Erythroblast (primary cell): Measurements from ENCODE around the gene STK24.

ENCODE experiments used
- DNase-seq, 2 experiments: peaks; one replicate each; lab custom pipeline; 2025; lab: John Stamatoyannopoulos, UW
- GATA1 ChIP-seq: IDR thresholded peaks from 2 replicates; pipeline ENCODE4 v1.6.1; 2011; ENCODE audit warnings: low read depth, mild to moderate bottlenecking, control low read depth, low read length, moderate library complexity
- POLR2A ChIP-seq: IDR thresholded peaks from 2 replicates; pipeline ENCODE4 v1.6.1; 2011; ENCODE audit warnings: mild to moderate bottlenecking, low read length

The STK24 gene

DNA sequence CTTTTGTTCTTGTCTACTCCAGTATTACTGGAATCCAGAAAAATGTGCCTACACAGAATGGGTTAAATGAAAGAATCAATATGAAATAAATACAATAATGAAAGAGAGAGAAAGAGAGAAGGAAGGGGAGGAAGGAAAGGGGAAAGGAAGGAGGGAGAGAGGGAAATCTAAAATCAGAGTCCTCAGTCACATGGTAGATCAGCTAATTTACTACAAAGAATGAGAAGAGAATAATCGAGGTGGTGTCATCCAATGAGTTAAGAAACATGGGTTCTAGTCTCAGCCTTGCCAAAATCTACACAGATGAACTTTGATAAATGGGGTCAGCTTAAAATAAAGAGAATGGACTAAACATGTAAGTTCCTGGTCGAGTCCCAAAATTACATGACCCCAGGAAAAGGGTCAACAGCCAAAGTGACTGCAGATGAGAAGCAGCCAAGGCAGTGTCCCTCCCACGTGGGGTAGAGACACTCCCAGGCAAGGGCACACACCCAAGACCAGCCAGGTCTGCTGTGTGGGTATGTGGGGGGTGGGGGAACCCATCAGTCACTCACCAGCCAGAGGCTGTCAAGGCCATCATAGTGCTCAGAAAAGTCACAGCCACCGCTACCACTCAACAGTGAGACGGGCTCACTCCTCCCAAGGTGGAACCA, 103.6 kb downstream of the STK24 start:
- DNase-seq, result no peak
- TF ChIP-seq POLR2A, result no peak
- no peak for TF ChIP-seq GATA1

DNA sequence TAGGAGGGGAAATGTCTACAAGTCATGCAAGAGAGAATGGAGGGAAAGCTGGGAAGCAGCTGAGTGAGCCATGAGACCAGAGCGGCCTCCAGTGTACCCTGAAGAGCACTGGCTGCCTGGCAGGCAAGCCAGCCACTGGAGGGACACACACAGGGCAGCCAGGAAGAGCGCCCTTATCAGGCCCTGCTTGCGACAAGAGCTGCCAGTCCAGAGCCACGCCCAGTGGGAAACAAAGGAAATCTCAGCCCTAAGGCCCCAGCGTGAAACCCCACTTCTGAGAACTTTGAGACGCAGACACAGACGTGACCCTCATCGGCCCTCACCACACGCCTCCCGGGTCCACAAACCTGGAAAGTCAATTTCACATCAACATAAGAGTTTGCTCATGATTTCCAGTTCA, 105.0 kb downstream of the STK24 start:
- TF ChIP-seq GATA1, result no peak
- TF ChIP-seq POLR2A, result no peak
- DNase-seq, result no peak

DNA sequence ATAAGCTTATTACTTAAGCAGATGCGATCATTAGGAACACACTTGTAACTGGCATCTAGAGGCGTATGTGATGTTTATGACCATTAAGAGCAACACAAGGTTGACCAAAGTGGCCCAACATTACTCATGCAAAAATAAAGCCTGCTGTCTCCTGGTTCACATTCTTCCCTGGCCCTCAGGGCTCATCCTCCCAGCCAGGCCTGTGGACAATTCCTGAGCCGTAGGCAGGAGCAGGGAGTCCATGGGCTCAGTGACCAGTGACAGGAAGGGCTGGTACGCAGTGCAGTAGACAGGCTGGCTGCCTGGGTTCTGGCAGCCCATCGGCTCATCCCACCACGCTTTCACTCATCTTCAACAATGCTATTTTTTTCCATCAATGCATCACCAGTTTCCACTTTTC, 106.0 kb downstream of the STK24 start:
- no peak for TF ChIP-seq GATA1
- no peak for TF ChIP-seq POLR2A
- no peak for DNase-seq

DNA sequence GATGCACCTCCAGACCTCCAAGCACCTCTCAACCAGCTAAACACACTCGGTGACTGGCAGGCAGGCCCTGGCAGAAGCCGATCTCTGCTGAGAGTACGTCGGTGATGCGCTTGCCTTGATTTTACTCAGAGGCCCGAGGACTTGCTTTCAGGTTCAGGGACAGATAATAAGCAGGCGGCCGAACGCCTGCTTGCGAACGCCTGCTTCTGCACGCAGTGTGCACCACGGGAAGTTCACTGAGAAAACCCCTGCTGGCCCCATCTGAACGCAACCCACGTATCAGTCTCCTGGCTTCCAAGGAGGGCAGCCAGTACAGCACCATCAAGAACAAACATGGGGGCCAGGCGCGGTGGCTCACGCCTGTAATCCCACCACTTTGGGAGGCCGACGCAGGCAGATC, 108.0 kb downstream of the STK24 start:
- TF ChIP-seq POLR2A (no peak), GATA1 (no peak)
- no peak for DNase-seq

DNA sequence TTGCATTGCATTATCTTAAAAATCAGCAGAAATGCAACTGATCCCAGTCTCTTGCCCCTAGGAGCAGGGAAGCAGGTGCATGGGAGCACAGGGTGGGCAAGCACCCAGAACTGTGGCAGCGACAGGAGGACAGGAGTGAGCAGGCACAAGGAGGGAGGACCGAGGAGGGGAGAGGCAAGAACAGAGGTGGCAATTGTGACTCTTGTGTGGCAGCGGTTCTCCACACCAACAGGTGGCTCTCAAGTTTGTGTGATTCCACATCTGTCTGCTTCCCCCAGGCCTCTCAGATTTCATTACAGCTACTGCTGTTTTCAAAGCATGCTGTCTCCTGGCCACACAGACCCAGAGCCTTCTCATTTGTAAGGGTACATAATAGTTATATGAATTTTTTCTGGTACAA, 108.5 kb downstream of the STK24 start:
- no peak for DNase-seq
- TF ChIP-seq GATA1 (no peak), POLR2A (no peak)

DNA sequence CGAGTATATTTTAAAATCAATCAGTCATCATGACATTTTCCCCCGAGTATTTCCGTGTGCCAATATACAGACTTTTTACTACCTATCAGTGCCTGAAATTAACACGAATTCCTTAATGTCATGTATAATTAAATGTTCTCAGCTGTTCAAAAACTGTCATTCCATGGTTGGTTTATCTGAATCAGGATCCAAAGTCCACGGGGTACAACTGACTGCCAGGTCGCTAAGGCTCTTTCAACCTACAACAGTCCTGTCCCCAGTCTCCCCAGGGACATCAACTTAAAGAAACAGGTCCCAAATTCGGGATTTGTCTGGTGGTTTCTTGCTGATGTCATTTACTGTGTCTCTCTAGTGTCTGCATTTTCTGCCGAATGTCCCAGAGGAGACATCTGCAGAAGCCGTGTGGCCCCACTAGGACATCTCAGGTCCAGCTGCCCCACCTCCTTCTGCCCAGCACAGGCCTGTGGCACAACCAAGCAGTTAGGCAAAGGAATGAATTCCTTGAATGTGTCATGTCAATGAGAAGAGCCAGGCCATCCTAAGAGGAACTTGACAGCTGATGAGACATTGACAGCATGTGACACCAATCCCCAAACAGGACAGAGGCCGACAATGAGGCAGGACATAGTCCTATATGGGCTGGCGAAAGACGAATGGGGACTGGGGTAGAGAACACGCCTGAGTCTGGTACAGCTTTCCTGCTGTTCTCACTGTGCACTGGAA, 109.5 kb downstream of the STK24 start:
- no peak for DNase-seq
- TF ChIP-seq GATA1, result no peak
- no peak for TF ChIP-seq POLR2A

DNA sequence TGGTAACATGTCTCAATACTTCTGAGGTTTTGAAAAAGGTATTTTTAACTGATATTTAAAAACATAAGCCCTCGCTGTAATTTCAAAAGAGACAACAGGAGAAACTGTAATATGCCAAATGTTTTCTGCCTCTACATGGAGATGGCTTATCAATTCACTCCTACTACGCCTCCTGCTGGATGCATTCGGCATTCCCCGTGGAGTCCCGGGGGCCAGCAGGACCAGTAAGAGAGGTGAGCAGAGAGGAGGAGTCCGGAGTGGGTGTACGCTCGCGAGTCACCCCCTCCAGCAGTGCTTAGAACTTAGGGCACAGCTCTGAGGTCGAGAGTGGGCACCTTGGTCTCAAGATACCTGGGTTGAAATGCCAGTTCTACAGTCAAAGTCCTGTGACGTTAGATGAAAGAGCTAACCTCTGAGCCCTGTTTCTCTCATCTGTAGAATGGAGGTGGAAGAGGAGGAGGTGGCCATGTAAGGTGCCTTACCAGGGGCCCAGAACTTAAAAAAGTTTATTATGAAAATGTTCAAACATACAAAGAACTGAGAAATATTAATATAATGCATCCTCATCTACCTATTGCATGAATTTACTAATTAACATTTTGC, 110.2 kb downstream of the STK24 start:
- peak; percentile 62 to 80 for DNase-seq
- no peak for TF ChIP-seq POLR2A
- TF ChIP-seq GATA1, result no peak

DNA sequence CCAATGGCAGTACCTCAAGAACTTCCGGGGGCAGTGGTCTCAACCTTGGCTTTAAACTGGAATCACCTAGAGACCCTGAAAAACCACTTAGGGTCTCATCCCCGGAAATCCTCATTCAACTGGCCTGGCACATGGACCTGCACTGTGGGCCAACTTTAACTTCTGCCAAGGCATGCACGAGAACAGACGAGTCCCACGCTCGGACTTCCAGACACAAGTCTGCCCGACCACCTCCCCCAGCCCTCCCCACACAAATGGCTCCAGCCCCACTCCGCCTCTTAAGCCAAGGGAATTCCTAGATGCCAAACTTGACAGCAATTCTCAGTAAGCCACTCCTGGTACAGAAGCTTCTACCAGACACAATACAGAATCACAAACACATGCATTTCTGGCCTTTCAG, 114.0 kb downstream of the STK24 start:
- TF ChIP-seq GATA1 (no peak), POLR2A (no peak)
- no peak for DNase-seq

DNA sequence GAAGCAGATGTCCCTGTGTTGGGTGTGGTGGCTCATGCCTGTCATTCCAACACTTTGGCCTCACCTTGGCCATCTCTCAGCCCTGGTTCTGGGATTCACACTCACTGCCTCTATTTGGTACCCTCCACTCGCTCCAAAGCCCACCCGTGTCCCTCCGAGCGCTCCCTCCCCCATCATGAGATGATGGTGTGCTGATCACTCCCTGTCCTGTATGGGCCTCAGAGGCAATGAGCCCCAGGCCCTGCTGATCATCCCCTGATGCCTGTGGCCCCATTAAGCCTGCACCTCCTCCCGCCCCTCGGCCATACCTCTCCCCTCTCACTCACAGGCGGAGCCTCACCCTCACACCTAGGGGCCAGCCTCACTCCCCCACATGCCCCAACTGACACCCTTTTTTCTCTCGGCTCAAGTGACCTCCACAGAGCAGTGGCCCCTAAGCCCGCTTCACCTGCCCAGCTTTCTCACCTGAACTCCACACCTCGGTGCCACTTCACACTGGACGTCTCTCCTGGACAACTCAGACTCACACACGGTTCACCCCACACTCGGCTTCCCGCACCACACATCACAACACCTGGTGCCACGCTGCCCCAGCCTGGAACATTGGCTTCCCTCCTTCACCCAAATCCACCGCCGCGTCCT, 114.5 kb downstream of the STK24 start:
- no peak for TF ChIP-seq POLR2A
- TF ChIP-seq GATA1, result no peak
- no peak for DNase-seq

DNA sequence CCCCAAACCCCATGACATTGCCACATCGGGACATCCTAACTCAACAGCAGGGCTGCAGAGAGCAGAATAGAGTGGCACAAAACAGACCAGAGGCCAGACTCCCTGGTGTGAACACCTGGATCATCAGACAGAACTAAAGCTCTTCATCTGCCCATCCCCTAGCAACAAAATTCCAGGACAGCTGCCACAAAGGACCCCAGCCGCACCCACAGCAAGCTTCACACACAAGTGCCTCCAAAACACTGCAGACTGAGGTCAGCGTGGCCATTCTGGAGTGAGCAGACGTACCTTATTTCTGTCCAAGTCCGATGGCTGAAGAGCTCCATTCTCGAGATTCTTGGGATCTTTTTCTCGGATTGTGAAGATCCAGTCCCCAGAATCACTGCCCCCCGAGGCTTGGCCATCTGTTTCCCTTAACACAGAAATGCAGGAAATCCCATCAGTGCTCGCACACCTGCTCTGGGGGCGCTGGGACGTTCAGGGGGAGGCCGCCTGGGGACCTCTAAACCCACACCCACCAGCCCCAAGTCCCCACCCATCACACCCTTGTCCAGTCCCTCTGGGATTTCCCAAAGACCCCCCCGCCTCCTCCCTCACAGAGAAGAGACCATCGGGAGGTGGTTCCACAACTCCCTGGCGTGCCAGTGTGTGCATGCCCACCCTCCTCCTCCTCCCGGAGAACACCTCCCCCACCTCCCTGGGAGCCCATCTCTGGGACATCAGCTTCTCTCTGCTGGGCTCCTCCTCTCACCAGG, 115.2 kb downstream of the STK24 start:
- TF ChIP-seq POLR2A, result no peak
- DNase-seq, result no peak

DNA sequence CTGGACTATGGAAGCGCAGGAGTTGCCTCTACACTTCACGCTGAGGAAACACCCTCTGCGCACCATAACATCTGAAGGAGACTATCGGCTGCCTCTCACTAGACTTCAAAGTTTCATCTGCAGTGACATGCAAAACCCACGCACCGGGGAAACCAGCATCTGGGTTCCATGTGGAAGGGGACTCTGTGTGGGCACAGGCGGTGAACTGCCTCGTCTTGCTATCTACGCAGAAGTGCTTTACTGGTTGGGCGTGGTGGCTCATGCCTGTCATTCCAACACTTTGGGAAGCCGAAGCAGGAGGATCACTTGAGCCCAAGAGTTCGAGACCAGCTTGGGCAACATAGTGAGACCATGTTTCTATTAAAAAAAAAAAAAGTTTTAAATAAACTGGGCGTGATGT, 116.4 kb downstream of the STK24 start:
- DNase-seq, result no peak
- TF ChIP-seq GATA1 (no peak), POLR2A (no peak)

DNA sequence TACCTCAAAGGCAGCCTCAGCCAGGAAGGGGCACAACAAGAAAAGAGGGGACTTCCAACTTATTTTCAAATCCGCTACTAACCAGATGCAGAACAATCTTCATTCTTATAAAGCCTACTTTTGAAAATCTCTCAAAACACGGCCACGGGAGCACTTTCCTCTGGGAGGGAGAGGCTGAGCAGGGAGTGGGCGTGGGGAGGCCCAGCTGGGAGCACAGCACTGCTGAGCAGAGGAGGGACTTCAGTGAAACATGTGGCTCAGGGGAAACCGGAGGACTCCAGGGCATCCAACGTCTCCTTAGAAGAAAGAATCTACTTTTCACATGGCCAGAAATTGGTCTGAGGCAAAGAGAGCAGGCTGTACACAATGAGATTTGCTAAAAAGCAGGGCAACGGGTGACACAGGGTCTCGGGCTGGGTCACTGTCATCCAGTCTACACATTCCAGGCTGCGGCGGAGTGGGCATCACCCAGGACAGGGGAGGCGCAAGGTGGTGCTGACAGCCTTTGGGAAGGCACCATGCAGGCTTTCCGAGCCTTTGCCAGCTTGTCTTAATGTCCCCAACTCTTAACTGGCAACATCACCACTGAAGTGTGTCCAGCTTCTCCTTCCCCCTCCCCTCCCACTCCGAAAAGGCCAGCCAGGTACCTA, 117.1 kb downstream of the STK24 start:
- TF ChIP-seq POLR2A, result no peak
- TF ChIP-seq GATA1, result no peak
- DNase-seq, result no peak

DNA sequence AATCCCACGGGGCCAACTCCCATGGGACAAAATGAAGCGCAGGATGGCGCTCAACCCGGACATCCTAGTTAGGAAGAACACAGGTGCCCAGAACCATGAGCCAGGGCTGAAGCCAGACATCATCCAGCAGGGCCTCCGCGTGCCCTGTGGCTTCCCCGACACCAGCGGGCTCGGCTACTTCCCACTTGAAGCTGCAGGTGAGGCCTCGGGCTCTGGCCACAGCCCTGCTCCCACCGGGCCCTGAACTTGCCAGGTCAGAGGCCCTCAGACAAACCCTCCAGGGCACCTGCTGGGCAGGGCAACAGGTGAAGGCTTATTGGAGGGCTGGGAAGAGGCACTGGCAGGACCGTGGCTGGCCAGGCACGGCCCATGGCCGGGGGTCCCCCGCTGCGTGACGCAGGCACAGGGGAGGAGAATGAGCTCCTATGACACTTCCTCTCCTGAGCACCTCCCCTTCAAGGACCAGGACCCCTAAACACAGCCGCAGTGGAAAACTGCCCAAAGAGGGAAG, 117.7 kb downstream of the STK24 start:
- no peak for DNase-seq
- no peak for TF ChIP-seq POLR2A
- no peak for TF ChIP-seq GATA1

DNA sequence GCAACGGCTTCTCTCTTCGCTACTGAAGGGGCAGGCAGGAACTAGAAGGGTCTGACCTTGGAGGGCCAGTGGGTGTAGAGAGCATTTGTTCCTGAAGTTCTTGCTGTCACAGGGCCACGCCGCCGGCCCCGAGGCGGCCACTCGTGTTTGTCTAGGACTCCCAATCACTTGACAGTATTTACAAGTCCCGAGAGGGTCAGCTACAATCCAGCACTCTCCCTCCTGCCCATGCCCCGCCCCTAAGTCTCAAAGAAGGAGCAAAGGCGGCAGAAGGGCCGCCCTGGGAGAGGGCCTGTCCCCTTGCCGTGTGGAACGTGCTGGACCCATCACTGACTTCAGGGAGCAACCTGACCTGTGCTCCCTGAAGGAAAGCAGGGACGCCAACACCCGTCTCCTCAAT, 118.5 kb downstream of the STK24 start:
- TF ChIP-seq POLR2A, result no peak
- DNase-seq, result no peak

DNA sequence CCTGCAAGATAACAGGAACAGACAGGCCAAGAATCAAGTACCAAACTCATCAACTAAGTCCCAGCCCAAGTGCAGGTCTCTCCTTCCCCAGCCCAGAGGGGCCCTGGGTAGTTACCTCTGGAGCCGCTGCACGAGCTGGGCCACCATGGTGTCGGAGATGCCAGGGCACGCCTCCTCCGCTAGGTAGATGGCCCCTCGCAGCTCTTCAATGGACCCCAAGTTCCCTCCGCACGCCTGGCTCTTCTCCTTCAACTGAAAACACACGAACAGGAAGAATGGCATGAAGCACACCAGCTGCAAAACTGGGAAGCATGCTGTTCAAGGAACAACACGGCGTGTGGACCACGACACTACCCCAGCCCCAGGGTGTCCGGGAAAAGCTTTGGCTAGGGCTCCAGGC, 119.9 kb downstream of the STK24 start:
- TF ChIP-seq GATA1, result no peak
- TF ChIP-seq POLR2A, result no peak
- no peak for DNase-seq
